ENCODE results near the gene PLEKHM3.

The PLEKHM3 gene

DNA sequence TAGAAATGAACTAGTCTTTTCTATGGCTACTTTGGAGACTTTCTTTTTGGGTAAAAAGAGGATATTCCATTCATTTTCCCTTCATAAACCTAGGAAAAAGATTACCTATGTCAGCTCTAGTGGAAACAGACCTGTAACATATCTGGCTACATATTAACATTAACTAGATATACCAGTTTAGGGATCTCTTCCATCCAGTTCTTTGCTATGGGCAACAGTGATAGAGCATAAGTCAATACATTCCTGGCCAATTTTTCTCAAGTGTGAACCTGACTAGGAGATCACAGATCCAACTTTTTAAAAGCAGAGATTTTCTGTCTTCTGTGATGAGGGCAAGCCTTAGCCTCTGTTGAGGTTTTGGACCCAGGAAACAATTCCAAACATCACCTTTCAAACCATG is 34.5 kb downstream of the PLEKHM3 start:
- no peak for ATAC-seq (ENCODE audit: low read depth)
- H3K27ac Mint-ChIP-seq, result no peak overlapping the region
- no peak for DNase-seq (ENCODE audit: low spot score in 2 of 2)
- no peaks in the 10 kb centered on the region for H3K9me3 Mint-ChIP-seq
- no peaks in the 10 kb centered on the region for H3K27me3 Mint-ChIP-seq
- no peak overlapping the region for H3K4me3 Mint-ChIP-seq
- H3K36me3 Mint-ChIP-seq, result no peaks in the 10 kb centered on the region
- peaks cover 17% of the 10 kb centered on the region for H3K4me1 Mint-ChIP-seq

- H3K27me3 Mint-ChIP-seq, result no peaks in the 10 kb centered on the region
Measured at GRCh38 chr2:207988975-207989374, 36.4 kb downstream of the PLEKHM3 start.

GRCh38 chr2:207987025-207987716 is 38.2 kb downstream of the PLEKHM3 start:
- H3K27ac Mint-ChIP-seq, result no peak overlapping the region
- ATAC-seq (ENCODE audit: low read depth) (no peak), DNase-seq (ENCODE audit: low spot score in 2 of 2) (no peak)
- no peak overlapping the region for H3K4me3 Mint-ChIP-seq
- H3K27me3 Mint-ChIP-seq, result no peaks in the 10 kb centered on the region
- H3K36me3 Mint-ChIP-seq, result no peaks in the 10 kb centered on the region
- peaks cover 16% of the 10 kb centered on the region for H3K4me1 Mint-ChIP-seq
- peaks cover 1% of the 10 kb centered on the region for H3K9me3 Mint-ChIP-seq

More at GRCh38 chr2:207988975-207989374, 36.4 kb downstream of the PLEKHM3 start:
- peaks cover 1% of the 10 kb centered on the region for H3K9me3 Mint-ChIP-seq
- DNase-seq (ENCODE audit: low spot score in 2 of 2) (no peak), ATAC-seq (ENCODE audit: low read depth) (no peak)
- H3K4me1 Mint-ChIP-seq, result peaks cover 16% of the 10 kb centered on the region
- H3K4me3 Mint-ChIP-seq, result no peak overlapping the region
- no peaks in the 10 kb centered on the region for H3K36me3 Mint-ChIP-seq
- H3K27ac Mint-ChIP-seq, result no peak overlapping the region

DNA sequence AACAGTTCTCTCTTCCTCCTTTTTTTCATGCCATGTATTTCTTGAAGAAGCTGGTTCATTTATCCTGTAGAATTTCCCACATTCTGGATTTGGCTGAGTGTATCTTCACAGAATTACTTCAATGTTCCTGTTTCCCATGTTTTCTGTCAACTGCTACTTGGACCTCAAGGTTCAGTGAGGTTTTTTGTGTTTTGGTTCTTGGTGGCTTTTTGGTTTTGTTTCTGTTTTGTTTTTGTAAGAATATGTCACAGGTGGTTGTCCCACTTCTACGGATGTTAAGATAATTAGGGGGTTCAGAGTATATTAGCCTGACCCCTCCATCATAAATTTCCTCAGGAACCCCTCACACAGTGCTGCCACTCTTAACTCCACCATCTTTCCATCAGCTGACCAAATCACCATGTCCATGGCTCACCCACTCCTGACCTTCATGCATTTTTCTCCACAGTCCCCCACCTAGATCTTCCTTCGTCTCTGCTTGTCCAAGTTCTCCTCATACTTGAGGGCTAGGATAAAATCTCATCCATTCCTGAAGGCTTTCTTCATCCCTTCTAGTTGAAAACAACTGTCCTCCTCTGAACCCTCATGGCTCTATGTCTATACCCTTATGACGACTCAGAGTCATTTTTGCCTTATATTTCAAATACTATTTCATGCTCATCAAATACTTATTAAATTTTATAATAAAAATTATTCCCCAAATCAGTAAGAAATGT is 40.4 kb downstream of the PLEKHM3 start:
- peaks cover 1% of the 10 kb centered on the region for H3K9me3 Mint-ChIP-seq
- DNase-seq (ENCODE audit: low spot score in 2 of 2) (no peak), ATAC-seq (ENCODE audit: low read depth) (no peak)
- peaks cover 17% of the 10 kb centered on the region for H3K4me1 Mint-ChIP-seq
- H3K4me3 Mint-ChIP-seq, result peak overlapping the region; percentile 47
- H3K36me3 Mint-ChIP-seq, result no peaks in the 10 kb centered on the region
- H3K27me3 Mint-ChIP-seq, result no peaks in the 10 kb centered on the region
- H3K27ac Mint-ChIP-seq, result peak overlapping the region; percentile 80

GRCh38 chr2:207983641-207984042 is 41.7 kb downstream of the PLEKHM3 start:
- Mint-ChIP-seq H3K36me3 (no peaks in the 10 kb centered on the region), H3K27ac (peak overlapping the region; percentile 80), H3K4me1 (peaks cover 17% of the 10 kb centered on the region), H3K9me3 (peaks cover 1% of the 10 kb centered on the region), H3K27me3 (no peaks in the 10 kb centered on the region), H3K4me3 (peak overlapping the region; percentile 16)
- ATAC-seq (ENCODE audit: low read depth) (peak; percentile 91), DNase-seq (ENCODE audit: low spot score in 2 of 2) (peak in 1 of 2 donors; percentile 4)

- ATAC-seq (ENCODE audit: low read depth), result no peak
Measured at GRCh38 chr2:207978177-207978948, 47.0 kb downstream of the PLEKHM3 start.

DNA sequence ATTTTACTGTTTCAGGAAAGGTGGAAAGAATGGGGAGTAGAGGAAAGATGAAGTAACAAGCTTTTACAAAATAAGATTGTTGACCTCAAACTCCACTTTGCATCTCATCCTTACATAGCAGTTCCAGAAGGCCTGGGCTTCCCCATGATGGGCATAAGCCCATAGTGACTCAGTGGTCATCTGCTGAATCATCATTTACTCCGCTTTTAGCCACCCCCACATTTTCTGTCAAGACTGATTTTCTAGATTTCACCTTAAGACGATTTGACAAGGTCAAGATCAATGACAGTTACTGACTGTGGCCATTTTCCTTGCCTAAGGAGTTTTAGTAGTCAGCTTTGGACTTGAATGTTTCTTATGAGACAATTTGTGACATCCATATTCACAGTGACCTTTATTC is 49.4 kb downstream of the PLEKHM3 start:
- Mint-ChIP-seq H3K36me3 (peaks cover 7% of the 10 kb centered on the region), H3K27me3 (no peaks in the 10 kb centered on the region), H3K4me3 (no peak overlapping the region), H3K9me3 (no peaks in the 10 kb centered on the region), H3K27ac (no peak overlapping the region), H3K4me1 (peaks cover 13% of the 10 kb centered on the region)
- ATAC-seq (ENCODE audit: low read depth) (no peak), DNase-seq (ENCODE audit: low spot score in 2 of 2) (no peak)

More at GRCh38 chr2:207978177-207978948, 47.0 kb downstream of the PLEKHM3 start:
- H3K9me3 Mint-ChIP-seq, result no peaks in the 10 kb centered on the region
- H3K36me3 Mint-ChIP-seq, result peaks cover 7% of the 10 kb centered on the region
- no peaks in the 10 kb centered on the region for H3K27me3 Mint-ChIP-seq
- H3K4me3 Mint-ChIP-seq, result no peak overlapping the region
- H3K27ac Mint-ChIP-seq, result no peak overlapping the region
- no peak for DNase-seq (ENCODE audit: low spot score in 2 of 2)
- H3K4me1 Mint-ChIP-seq, result peaks cover 6% of the 10 kb centered on the region

DNA sequence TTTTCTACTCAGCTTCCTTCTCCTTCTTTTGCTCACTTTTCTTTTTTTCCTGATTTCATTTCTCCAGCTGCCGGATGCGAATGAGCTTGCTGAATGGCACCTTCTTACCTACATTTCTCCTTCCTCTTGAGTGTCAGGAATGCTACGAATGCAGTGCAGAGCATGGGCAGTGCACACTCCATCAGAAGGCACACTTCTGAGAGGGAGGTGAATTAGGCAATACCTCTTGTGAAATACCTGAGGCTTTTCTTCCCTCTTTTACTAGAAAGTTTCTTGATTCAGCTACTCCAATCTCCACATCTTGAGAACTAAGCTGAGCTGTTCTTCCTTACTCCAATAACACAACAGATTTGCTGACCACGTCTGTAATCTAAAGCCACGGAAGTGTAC is 51.1 kb downstream of the PLEKHM3 start:
- H3K4me3 Mint-ChIP-seq, result no peak overlapping the region
- peaks cover 21% of the 10 kb centered on the region for H3K4me1 Mint-ChIP-seq
- H3K9me3 Mint-ChIP-seq, result no peaks in the 10 kb centered on the region
- no peak overlapping the region for H3K27ac Mint-ChIP-seq
- ATAC-seq (ENCODE audit: low read depth) (no peak), DNase-seq (ENCODE audit: low spot score in 2 of 2) (no peak)
- peaks cover 7% of the 10 kb centered on the region for H3K36me3 Mint-ChIP-seq
- H3K27me3 Mint-ChIP-seq, result no peaks in the 10 kb centered on the region

GRCh38 chr2:207970826-207971180 is 54.5 kb downstream of the PLEKHM3 start:
- H3K4me1 Mint-ChIP-seq, result peaks cover 35% of the 10 kb centered on the region
- DNase-seq (ENCODE audit: low spot score in 2 of 2) (no peak), ATAC-seq (ENCODE audit: low read depth) (no peak)
- no peak overlapping the region for H3K4me3 Mint-ChIP-seq
- H3K27ac Mint-ChIP-seq, result no peak overlapping the region
- no peaks in the 10 kb centered on the region for H3K27me3 Mint-ChIP-seq
- no peaks in the 10 kb centered on the region for H3K9me3 Mint-ChIP-seq
- peaks cover 3% of the 10 kb centered on the region for H3K36me3 Mint-ChIP-seq

DNA sequence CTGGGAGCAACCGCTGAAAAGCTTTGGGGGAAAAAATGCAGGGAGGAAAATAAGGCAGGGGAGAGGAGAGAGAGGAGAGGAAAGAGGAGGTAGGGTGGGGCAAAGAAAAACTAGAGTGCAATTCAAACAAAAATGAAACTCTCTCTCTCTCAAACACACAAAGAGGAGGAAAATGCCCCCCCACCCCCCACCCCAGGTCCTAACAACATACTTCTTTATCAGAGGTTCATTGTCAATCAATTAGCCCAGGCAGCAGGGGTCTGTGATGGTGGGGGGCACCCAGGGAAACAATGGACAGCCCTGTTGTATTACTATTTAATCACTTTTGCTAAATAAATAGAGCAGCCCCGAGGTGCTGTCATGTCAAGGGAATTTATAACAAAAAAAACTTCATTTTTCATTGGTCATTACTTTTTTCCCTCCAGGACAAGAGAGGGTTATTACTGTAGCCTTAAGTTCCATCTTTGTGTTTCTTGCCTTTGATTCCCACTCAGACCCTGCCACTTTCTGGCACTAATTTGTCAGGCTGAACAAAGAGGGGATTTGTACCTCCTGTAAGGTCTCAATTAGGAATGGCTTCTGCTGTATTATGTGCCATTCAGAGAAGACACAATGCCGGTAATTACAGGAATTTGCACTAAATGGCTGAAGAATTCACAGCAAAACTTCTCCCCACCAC is 55.0 kb downstream of the PLEKHM3 start:
- peak overlapping the region; percentile 35 for H3K4me3 Mint-ChIP-seq
- no peaks in the 10 kb centered on the region for H3K9me3 Mint-ChIP-seq

DNA sequence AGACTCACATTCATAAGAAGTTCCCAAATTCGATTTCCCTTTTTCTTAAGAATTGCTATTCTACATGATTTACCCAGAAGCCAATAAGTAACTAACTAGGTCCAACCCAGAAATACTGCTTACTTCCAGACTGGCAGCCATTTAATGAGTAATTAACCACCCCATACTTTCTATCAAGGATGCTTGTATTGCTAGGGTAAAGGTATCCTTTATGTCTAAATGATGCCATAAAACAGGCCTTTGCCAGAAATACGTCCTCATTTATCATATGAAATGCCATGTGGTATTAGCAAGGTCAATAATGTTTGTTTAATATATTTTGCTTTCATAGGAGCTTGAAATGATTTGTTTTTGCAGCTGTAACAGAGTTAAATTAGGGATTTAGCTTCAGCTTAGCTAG is 56.1 kb downstream of the PLEKHM3 start:
- Mint-ChIP-seq H3K27me3 (no peaks in the 10 kb centered on the region), H3K27ac (peak overlapping the region; percentile 47), H3K4me1 (peaks cover 35% of the 10 kb centered on the region), H3K4me3 (no peak overlapping the region), H3K36me3 (peaks cover 2% of the 10 kb centered on the region), H3K9me3 (no peaks in the 10 kb centered on the region)
- DNase-seq (ENCODE audit: low spot score in 2 of 2), result no peak
- no peak for ATAC-seq (ENCODE audit: low read depth)

More for the DNA sequence above, 55.0 kb downstream of the PLEKHM3 start:
- Mint-ChIP-seq H3K4me1 (peaks cover 35% of the 10 kb centered on the region), H3K27ac (no peak overlapping the region), H3K36me3 (peaks cover 3% of the 10 kb centered on the region), H3K27me3 (no peaks in the 10 kb centered on the region)
- no peak for DNase-seq (ENCODE audit: low spot score in 2 of 2)
- no peak for ATAC-seq (ENCODE audit: low read depth)

GRCh38 chr2:207967121-207967520 is 58.2 kb downstream of the PLEKHM3 start:
- ATAC-seq (ENCODE audit: low read depth) (no peak), DNase-seq (ENCODE audit: low spot score in 2 of 2) (no peak)
- Mint-ChIP-seq H3K27me3 (no peaks in the 10 kb centered on the region), H3K9me3 (peaks cover 4% of the 10 kb centered on the region), H3K4me1 (peaks cover 31% of the 10 kb centered on the region), H3K36me3 (peaks cover 14% of the 10 kb centered on the region), H3K4me3 (no peak overlapping the region), H3K27ac (no peak overlapping the region)

GRCh38 chr2:207960911-207961310 is 64.4 kb downstream of the PLEKHM3 start:
- ATAC-seq (ENCODE audit: low read depth) (no peak), DNase-seq (ENCODE audit: low spot score in 2 of 2) (no peak)
- H3K4me3 Mint-ChIP-seq, result no peak overlapping the region
- H3K9me3 Mint-ChIP-seq, result peaks cover 4% of the 10 kb centered on the region
- H3K27me3 Mint-ChIP-seq, result no peaks in the 10 kb centered on the region
- H3K36me3 Mint-ChIP-seq, result peaks cover 22% of the 10 kb centered on the region
- H3K27ac Mint-ChIP-seq, result no peak overlapping the region
- peaks cover under 1% of the 10 kb centered on the region for H3K4me1 Mint-ChIP-seq

- Mint-ChIP-seq H3K27ac (no peak overlapping the region), H3K4me1 (peaks cover 3% of the 10 kb centered on the region), H3K9me3 (peaks cover 4% of the 10 kb centered on the region), H3K4me3 (no peak overlapping the region), H3K36me3 (peaks cover 25% of the 10 kb centered on the region), H3K27me3 (no peaks in the 10 kb centered on the region)
- ATAC-seq (ENCODE audit: low read depth) (no peak), DNase-seq (ENCODE audit: low spot score in 2 of 2) (no peak)
Measured at GRCh38 chr2:207960090-207960489, 65.2 kb downstream of the PLEKHM3 start.

All from memory B cell (primary cell).